ENCODE results near the gene KRT14. TPM values are rescaled to one million over a fixed set of nuclear protein-coding genes. Genes with fewer than 3 reads are reported as not detected.
"Not testable (repeated sequence)": the region's sequence is repeated elsewhere in the genome, so short reads cannot be mapped to it uniquely, and the experiment has no call there.

Gene KRT14
- total RNA-seq, 1 donor from 2014 or later: not detected

- no peak overlapping the region for H3K27ac ChIP-seq (replicated peaks)
- H3K4me3 ChIP-seq: no peak overlapping the region
- peak; percentile 77 for TF ChIP-seq CTCF (IDR thresholded peaks at IDR 0.05; ENCODE audit: borderline replicate concordance)
- no peaks in the 10 kb centered on the region for H3K9me3 ChIP-seq (replicated peaks)
- intact Hi-C loops (cut with micrococcal nuclease): loop anchor here (10.0 kb wide), 1 partner anchor 65 kb away; no protein-coding TSS in a partner anchor
- H3K4me1 ChIP-seq: no peaks in the 10 kb centered on the region
- peaks cover 96% of the 10 kb centered on the region for H3K27me3 ChIP-seq (ENCODE audit: low read depth)
- no peaks in the 10 kb centered on the region for H3K36me3 ChIP-seq
- DNase-seq: peak; percentile 59
Observed at GRCh38 chr17:41579484-41580243, 7.0 kb downstream of the KRT14 start.

- no peak overlapping the region for H3K27ac ChIP-seq (replicated peaks)
- H3K36me3 ChIP-seq: no peaks in the 10 kb centered on the region
- H3K9me3 ChIP-seq (replicated peaks): no peaks in the 10 kb centered on the region
- H3K4me3 ChIP-seq: no peak overlapping the region
- intact Hi-C loops (cut with micrococcal nuclease): loop anchor here (10.0 kb wide), 1 partner anchor 66 kb away; no protein-coding TSS in a partner anchor
- no peaks in the 10 kb centered on the region for H3K4me1 ChIP-seq
- H3K27me3 ChIP-seq (ENCODE audit: low read depth): peaks cover 98% of the 10 kb centered on the region
- no peak for DNase-seq
- no peak for TF ChIP-seq CTCF (IDR thresholded peaks at IDR 0.05; ENCODE audit: borderline replicate concordance)
Observed at GRCh38 chr17:41578971-41579370, 7.7 kb downstream of the KRT14 start.

GRCh38 chr17:41578538-41578937 lies 8.2 kb downstream of the KRT14 start:
- H3K27ac ChIP-seq (replicated peaks): no peak overlapping the region
- H3K36me3 ChIP-seq: no peaks in the 10 kb centered on the region
- no peaks in the 10 kb centered on the region for H3K9me3 ChIP-seq (replicated peaks)
- H3K27me3 ChIP-seq (ENCODE audit: low read depth): peaks cover 98% of the 10 kb centered on the region
- no peak for TF ChIP-seq CTCF (IDR thresholded peaks at IDR 0.05; ENCODE audit: borderline replicate concordance)
- no peak overlapping the region for H3K4me3 ChIP-seq
- intact Hi-C loops (cut with micrococcal nuclease): loop anchor here (10.0 kb wide), 1 partner anchor 66 kb away; no protein-coding TSS in a partner anchor
- H3K4me1 ChIP-seq: no peaks in the 10 kb centered on the region
- no peak for DNase-seq

- H3K9me3 ChIP-seq (replicated peaks); H3K4me3 ChIP-seq; H3K4me1 ChIP-seq; H3K27ac ChIP-seq (replicated peaks); H3K36me3 ChIP-seq; DNase-seq: not testable (repeated sequence)
- H3K27me3 ChIP-seq (ENCODE audit: low read depth): peaks cover 98% of the 10 kb centered on the region
- intact Hi-C loops (cut with micrococcal nuclease): loop anchor here (10.0 kb wide), 1 partner anchor 68 kb away; no protein-coding TSS in a partner anchor
Observed at GRCh38 chr17:41576740-41577139, 10.0 kb downstream of the KRT14 start.

GRCh38 chr17:41575336-41575735 lies 11.4 kb downstream of the KRT14 start:
- Histone ChIP-seq H3K9me3 (replicated peaks) (no peaks in the 10 kb centered on the region), H3K4me1 (no peaks in the 10 kb centered on the region), H3K4me3 (no peak overlapping the region), H3K27ac (replicated peaks) (no peak overlapping the region), H3K36me3 (no peaks in the 10 kb centered on the region), H3K27me3 (ENCODE audit: low read depth) (peaks cover 92% of the 10 kb centered on the region)
- no peak for TF ChIP-seq CTCF (IDR thresholded peaks at IDR 0.05; ENCODE audit: borderline replicate concordance)
- intact Hi-C loops (cut with micrococcal nuclease): loop anchor here (10.0 kb wide), 1 partner anchor 69 kb away; no protein-coding TSS in a partner anchor
- DNase-seq: no peak

Data from left ventricle myocardium inferior (tissue), 1 donor.